Measurements from ENCODE around the gene SCN9A.
"Not testable (repeated sequence)": the region's sequence is repeated elsewhere in the genome, so short reads cannot be mapped to it uniquely, and the experiment has no call there.

SCN9A gene

DNA sequence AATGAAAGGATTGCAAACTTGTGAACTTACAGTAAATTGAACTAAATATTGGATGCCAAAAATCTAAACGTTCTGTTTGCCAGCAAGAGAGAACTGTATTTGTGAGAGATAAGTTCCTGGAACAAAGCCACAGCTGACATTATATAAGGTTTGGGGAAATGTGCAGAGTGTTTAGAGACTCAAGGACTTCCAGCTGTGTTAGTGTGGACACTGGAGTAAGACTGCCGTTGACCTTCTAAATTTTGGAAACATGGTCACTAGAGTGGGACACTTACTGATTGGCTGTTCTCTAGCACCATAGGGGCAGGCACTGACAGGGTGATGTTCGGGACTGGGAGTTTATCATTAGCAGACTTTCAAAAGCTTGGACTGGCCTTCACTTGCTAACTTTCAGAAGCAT, 40.5 kb downstream of the SCN9A start:
- DNase-seq (ENCODE audit: low read depth in 1 of 2, low spot score in 1 of 2) = no peak

DNA sequence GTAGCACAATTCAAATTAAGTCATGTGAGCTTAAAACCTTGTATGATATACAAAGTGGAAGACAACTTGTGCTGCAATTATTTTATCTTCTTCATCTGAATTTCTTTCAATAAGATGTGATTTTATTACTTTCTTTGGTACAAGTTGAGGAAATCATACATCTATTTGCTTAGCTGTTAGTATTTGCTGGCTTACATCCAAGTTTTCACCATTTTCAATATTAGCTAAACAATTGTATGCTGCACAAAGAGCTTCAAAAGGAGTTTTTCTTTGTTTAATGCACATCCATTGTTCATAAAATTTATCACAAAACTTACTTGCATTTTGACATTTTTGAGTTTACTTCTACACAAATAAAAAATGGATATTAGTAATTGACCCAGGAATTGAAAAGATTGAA, 40.9 kb downstream of the SCN9A start:
- DNase-seq (ENCODE audit: low read depth in 1 of 2, low spot score in 1 of 2) = no peak

DNA sequence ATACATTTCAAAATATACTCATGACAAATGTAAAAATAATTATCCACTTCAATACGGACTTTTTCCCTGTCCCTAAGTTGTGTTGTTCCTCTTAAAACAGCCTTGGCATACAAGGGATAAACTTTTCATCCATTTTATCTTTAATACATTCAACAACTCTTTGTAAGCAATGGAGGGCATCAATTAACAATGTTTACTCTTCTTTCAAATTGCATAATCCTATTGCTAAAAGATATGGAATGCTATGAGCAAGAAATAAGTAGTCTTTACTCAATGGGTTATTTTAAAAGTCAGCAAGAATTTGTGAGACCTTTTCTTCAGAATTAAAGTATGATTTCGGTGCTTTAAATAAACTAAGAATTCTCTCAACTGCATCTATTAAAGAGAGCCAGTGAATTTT, 41.9 kb downstream of the SCN9A start:
- no peak for DNase-seq (ENCODE audit: low read depth in 1 of 2, low spot score in 1 of 2)

DNA sequence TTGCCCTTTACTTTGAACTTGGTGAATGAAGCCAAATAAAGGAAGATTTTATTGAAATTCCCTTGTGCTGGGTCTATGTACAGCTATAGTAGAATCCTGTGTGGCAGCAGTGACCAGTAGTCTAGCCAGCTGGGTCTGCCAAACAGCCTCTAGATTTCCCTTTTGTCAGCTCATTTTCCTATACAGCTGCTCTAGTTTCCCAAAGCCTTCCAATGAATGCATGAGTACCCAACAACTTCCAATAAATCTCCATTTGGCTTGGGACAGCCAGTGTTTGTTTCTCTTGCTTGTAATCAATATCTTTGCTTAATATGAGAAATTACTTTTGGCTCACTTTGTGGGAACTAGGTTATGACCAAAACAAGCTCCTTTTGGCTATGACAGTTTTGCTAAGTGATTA, 43.6 kb downstream of the SCN9A start:
- DNase-seq (ENCODE audit: low read depth in 1 of 2, low spot score in 1 of 2) = no peak

DNA sequence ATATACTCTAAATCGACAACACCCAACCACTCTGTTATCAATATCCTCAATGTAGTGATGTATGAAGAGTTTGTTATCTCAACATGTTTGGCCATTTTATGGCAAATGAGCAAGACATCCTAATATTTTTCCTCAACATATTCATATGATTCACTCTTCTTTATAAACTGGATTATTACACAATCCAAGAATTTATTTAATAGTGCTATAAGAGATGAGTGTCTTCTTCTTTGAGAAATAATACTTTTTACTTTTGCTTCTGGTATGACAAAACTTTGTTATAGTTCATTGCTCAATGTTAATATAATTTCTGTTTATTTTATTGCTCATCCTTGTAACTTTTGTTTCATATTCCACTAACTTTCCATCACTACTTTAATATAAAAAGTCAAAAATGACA, 44.3 kb downstream of the SCN9A start:
- DNase-seq (ENCODE audit: low read depth in 1 of 2, low spot score in 1 of 2) = no peak

DNA sequence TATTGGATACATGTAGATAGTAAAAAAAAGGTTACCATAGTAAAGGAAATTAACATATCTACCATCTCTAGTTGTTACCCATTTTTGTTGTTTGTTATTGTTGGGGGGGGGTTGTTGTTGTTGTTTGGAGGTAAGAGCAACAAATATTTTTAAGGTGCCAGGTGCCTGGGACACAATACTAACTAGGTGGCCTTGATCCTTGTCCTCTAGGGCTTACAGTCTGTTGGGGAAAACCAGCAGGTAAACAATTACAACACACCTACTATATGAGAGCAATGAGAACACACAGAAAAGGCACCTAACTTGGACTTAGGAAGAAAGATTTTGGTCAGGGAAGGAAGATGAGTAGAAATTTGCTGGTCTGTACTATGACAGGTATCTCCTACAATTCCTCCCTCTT, 46.3 kb downstream of the SCN9A start:
- no peak for DNase-seq (ENCODE audit: low read depth in 1 of 2, low spot score in 1 of 2)

DNA sequence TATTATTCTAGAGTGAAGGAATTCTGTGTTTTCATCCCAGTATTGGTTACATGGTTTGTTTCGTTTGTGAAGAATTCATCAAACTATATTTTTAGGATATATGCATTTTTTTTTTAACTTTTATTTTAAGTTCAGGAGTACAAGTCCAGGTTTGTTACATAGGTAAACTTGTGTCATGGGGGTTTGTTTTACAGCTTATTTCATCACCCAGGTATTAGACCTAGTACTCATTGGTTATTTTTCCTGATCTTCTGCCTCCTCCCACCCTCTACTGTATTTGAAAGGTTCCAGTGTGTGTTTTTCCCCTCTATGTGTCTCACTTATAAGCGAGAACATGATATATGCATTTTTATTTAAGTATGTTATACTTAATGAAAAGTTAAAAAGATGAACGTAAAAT, 47.6 kb downstream of the SCN9A start:
- no peak for DNase-seq (ENCODE audit: low read depth in 1 of 2, low spot score in 1 of 2)

DNA sequence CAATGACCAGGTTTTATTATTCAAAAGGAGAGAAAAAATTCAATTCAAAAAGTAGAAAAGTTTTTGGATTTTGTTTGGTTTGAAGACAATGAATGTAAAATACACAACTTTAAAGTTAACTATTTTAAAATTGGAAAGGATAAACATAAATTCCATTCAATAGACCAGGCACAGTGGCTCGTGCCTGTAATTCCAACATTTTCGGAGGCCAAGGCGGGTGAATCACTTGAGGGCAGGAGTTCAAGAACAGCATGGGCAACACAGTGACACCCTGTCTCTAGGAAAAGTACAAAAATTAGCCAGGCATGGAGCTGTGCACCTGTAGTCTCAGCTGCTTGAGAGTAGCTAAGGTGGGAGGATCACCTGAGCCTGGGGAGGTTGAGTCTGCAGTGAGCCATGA, 54.7 kb downstream of the SCN9A start:
- DNase-seq (ENCODE audit: low read depth in 1 of 2, low spot score in 1 of 2) = no peak

DNA sequence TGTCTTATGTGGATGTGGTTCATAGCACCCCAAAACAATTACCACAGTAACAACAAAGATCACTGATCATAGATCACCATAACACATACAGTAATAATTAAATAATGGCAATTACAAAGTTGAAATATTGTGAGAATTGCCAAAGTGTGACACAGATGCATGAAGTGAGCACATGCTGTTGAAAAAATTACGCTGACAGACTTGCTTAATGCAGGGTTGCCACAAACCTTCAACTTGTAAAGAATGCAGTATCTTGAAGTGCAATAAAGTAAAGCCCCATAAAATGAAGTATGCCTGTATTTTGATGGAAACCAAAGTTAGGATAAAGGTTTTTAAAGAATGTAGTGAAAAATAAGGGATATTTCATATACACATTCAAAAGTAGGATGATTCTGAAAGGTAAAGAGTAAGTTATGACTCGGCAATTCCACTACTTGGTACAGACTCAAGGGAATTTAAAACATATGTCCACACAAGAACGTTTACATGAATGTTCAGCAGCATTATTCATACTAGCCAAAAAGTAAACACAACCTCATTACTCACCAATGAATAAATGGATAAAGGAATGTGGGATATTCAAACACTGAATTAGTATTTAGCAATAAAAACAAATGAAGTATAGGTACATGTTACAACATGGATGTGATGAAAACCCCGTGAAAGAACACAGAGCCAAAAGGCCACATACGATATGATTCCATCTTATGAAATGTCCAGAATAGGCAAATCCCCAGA, 61.6 kb downstream of the SCN9A start:
- no peak for DNase-seq (ENCODE audit: low read depth in 1 of 2, low spot score in 1 of 2)

DNA sequence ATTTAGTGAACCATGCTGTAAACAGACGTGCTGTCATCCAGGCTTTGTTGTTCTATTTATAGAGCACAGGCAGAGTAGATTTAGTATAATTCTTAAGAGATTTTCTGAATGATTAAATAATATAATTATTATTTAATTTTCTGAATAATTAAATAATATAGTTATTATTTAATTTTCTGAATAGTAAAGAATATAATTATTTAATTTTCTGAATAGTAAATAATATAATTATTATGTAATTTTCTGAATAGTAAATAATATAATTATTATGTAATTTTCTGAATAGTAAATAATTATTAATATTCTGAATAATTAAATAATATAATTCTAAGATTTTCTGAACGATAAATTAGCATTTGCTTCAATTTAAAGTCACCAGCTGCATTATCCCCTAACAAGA, 62.9 kb downstream of the SCN9A start:
- not testable (repeated sequence) for DNase-seq (ENCODE audit: low read depth in 1 of 2, low spot score in 1 of 2)

DNA sequence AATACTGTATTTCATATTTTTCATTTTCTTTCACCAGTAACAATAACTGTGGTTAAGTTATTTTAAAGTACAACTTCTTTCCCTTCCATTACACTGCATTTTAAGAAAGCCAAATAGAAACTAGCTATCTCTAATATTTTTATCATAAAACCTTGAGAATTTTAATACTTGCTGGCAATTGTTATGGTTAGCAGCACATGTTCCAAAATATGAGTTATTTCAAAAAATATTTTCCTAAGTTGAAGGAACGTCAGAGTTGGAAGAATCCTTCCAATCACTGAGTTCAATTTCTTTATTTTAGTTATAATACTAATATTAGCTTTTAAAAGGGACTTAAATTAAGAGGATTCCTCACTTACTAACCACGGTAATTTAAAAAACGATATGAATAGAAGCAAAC, 68.4 kb downstream of the SCN9A start:
- no peak for DNase-seq (ENCODE audit: low read depth in 1 of 2, low spot score in 1 of 2)

DNA sequence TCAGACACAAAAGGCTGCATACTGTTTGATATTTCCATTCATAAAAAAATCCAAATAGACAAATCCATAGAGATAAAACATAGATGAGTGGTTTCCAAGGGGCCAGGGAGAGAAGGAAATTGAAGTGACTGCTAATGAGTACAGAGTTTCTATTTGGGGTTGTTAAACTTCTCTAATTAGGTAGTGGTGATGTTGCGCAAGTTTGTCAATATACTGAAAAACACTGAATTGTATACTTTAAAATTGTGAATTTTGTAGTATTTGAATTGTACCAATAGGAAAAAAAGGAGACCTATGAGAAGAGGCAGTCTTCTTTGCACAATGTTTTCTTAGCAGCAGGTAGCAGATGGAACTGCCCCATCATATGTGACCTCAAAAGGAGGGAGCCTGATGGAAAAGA, 71.1 kb downstream of the SCN9A start:
- no peak for DNase-seq (ENCODE audit: low read depth in 1 of 2, low spot score in 1 of 2)

DNA sequence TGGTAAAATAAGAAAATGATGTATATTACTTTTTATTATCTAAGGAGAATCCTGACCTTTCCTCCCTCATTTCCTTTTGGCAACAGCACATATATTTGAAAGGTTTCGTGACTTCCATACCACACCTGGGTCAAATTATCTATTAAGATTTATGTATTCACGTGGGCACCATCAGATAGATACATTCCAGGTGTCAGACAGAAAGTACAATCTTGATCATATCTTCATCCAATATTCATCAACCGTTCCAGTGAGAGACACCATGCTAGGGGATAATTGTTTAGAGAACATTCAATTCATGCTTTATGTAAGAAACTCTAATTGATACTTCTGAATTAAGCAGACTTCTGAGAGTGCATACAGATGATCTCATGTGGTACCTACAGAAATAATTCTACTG, 73.7 kb downstream of the SCN9A start:
- DNase-seq (ENCODE audit: low read depth in 1 of 2, low spot score in 1 of 2) = no peak

DNA sequence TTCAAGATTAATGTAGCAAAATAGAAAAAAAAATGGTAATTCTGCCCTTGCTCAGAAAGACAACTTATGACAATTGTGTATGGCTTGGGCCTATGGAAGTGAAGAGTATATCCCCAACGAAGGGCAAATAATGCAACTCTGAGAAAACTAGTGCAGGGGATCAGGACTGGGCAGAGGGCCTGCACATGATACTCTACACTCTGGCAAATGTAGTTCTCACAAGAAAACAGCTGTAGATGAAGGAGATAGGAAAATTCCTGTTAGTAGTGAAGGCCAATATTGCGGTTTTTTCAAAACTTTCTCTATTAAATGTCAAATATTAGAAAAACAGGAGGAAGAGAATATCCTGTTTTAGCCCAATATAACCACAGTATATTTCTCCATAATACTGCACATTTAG, 77.8 kb downstream of the SCN9A start:
- no peak for DNase-seq (ENCODE audit: low read depth in 1 of 2, low spot score in 1 of 2)

DNA sequence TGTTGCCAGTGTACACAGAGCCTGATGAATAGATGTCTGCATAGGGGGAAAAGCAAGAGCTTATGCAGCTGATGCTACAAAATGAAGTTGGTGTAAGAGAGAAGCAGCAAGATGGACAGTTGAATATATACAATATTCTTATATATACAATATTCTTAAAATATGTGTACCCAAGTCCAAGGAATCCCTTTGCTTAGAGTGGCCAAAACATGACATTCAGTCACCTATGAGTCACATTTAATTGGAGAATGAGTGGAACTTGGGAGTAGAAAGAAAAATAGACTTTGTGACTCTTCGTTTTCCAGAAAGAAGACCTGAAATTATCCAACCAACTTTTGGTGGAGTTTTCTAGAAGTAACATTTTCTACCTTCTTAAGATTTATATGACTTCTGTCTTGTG, 81.8 kb downstream of the SCN9A start:
- DNase-seq (ENCODE audit: low read depth in 1 of 2, low spot score in 1 of 2) = no peak

DNA sequence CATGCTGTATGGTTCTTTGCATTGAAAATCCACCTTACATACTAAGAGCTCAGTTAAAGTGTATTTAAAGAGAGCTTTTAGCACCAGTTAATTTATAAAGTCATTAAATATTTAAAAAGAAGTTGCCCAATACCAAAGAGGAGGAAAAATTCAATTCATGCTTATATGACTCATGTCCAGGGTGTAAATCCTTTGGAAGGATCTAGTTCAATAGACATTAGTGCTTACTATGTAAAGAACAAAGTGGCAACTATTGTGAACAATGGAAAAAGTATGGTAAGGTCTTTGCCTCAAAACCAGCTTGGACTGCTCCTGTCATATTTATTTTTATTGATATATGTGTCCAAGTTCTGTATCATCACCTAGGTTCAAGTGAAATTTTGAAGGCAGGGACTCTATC, 90.5 kb downstream of the SCN9A start:
- DNase-seq (ENCODE audit: low read depth in 1 of 2, low spot score in 1 of 2) = no peak

DNA sequence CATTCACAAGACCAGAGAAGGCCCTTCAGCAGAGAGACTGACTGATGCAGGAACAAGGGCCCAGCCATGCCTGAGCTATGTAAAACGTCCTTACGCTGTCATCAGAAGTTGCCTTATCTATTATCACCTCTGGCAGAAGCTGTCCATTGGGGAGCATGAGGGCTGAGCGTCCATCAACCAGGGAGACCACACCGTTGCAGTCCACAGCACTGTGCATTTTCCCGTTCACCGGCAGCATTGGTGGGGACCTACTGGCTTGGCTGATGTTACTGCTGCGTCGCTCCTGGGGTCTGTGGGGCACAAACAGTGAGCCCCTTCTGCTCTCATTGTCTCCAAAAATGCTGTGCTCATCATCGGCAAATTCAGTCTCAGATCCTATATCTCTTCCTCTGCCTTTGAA, 91.4 kb downstream of the SCN9A start:
- DNase-seq (ENCODE audit: low read depth in 1 of 2, low spot score in 1 of 2) = no peak

DNA sequence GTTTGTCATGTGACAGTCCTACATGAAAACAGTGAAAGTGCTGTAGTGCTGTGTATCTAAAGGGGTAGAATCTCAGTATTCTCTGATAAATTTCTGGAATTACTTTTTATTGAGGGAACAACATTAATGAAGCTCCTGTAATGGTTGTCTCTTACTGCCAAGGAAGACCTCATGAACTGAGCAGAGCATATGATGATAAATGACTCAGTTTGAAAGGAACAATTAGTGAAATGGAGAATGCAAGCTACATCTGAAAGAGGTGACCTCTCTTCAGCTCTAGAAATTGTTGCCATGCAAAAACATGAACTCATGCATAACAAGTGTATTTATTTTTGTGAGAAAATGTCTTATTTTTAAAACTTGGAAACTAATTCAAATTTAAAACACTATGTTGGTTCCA, 93.6 kb downstream of the SCN9A start:
- DNase-seq (ENCODE audit: low read depth in 1 of 2, low spot score in 1 of 2) = no peak

DNA sequence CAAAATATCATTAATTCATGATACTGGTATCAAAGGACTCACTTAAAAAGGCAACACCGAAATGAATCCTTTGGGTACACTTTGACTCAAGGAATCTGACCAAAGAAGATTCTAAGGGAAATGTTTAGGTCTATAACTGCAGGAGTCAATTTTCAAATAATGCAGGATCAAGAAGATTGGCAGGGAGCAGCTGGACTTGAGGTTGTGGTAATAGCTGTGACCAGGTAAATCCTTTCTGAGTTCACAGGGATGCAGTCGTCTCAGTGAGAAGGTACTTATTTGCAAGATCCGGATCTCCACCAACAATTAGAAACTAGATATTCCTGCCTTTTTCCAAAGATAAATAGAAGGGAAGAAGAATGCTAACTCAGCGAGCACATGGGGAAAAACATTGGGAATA, 96.9 kb downstream of the SCN9A start:
- DNase-seq (ENCODE audit: low read depth in 1 of 2, low spot score in 1 of 2) = no peak

DNA sequence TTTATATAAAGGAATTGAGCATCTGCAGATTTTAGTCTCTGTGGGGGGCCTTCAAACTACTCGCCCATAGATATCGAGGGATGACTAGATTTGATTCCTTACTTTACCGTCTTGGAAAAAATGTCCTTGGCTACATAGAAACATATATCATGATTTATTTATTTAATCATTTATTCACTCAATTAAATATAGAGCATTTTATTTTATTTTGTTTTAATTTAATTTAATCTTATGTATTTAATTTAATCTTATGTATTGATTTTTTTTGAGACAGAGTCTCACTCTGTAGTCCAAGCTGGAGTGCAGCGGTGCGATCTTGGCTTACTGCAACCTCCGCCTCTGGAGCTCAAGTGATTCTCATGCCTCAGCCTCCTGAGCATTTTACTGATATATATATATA, 105.4 kb downstream of the SCN9A start:
- DNase-seq (ENCODE audit: low read depth in 1 of 2, low spot score in 1 of 2) = no peak

DNA sequence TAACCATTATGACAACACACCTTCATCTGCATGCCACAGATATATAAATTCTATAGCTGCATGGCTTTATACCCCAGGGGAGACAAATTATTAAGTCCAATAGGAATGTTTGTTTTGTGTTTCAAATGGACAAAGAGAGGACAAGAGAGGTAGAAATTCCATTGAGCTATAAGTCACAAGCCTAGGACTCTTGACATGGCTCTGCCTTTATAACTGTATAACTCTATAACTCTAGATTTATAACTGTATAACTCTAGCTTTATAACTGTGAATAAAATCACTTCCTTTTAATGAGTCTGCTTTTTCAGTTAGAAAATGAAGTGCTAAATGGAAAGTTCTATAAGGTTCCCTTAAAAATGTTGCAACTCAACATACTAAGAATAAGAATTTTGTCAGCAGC, 106.4 kb downstream of the SCN9A start:
- DNase-seq (ENCODE audit: low read depth in 1 of 2, low spot score in 1 of 2) = no peak

DNA sequence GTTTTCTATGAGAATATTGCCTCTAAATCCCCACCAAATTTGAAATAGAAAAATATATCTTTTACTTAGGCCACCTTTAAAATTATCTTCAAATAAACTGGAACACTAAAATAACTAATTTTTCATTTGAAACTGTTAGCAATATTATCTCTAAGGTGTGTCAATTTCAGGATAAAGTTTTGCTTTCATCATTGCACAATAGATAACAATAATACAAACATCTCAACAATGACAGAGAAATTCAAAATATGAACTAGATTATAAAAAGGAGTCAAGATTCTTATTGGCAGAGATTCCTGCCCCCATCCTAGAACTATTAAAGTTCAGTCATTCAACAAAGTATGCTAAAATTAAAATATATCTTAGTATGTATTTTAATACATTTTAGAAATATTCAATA, 117.9 kb downstream of the SCN9A start:
- no peak for DNase-seq (ENCODE audit: low read depth in 1 of 2, low spot score in 1 of 2)

DNA sequence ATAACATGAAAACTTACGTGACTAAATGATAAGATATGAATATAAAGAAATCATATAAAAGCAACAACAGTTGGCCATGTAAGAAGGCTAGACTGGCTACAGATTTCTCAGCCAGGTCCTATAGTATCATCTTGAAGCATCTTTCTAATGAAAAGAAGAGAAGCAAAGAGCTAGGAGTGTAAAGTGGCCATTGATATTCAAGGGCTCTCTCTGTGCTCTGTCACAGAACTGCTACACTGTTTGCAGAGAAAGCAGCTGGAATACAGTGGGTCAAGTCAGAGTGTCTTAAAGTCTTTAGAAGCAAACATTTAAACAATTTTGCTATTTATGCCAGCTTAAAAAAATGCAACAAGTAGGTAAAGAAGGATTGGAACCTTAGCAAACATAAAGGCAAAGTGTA, 118.8 kb downstream of the SCN9A start:
- no peak for DNase-seq (ENCODE audit: low read depth in 1 of 2, low spot score in 1 of 2)

DNA sequence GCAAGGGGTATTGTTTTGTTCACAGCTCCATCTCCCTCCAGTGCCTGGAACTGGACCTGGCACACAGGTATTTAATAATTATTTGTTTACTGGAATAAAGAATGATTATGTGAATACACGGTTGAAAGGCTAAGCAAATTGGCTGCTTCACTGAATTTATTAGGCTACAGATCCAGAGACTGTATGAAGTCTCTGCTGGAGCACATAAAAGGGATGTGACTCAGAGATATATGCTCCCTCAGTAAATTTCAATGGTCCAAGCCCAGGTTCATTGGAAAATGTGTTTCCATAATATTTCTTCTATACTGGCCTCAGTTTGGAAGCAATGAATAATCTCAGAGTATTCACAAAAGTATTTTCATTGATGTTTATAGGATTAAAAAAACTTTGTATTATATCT, 126.4 kb downstream of the SCN9A start:
- DNase-seq (ENCODE audit: low read depth in 1 of 2, low spot score in 1 of 2) = no peak
